Heart right ventricle (tissue), 16 donors: ENCODE data around the gene SPATA24. TPM values are rescaled to one million over a fixed set of nuclear protein-coding genes. Genes with fewer than 3 reads are reported as not detected.

Experiments
- ATAC-seq, 8 donors: fragments of 200-7000 bp; cut with Tn5 transposase; one replicate each; pipeline ENCODE4 v1.9.1; 2020; ENCODE audit warnings: mild to moderate bottlenecking in 8 of 8, moderate library complexity in 8 of 8, moderate number of reproducible peaks in 1 of 8
- DNase-seq, 2 donors: peaks; one replicate each; pipeline ENCODE4 v3.0.0-alpha.2; 2020
- H3K27ac ChIP-seq, 10 donors: fragments of 200-600 bp; sonication (generic) in 2 of 10; one replicate each; pipeline versions ENCODE4 v1.5.0 to v1.8.0; 2020 to 2022; ENCODE audit warnings: mild to moderate bottlenecking in 3 of 10
- H3K27me3 ChIP-seq, 7 donors: fragments of 200-600 bp; one replicate each; pipeline ENCODE4 v1.8.0; 2021 to 2022; ENCODE audit warnings: mild to moderate bottlenecking in 2 of 7
- H3K36me3 ChIP-seq, 9 donors: fragments of 200-600 bp; sonication (generic) in 1 of 9; one replicate each; pipeline versions ENCODE4 v1.5.0 to v1.8.0; 2020 to 2022; ENCODE audit warnings: mild to moderate bottlenecking in 2 of 9
- H3K4me1 ChIP-seq, 9 donors: fragments of 200-600 bp; sonication (generic) in 1 of 9; one replicate each; pipeline versions ENCODE4 v1.5.0 to v1.8.0; 2020 to 2022; ENCODE audit warnings: mild to moderate bottlenecking in 4 of 9
- H3K4me3 ChIP-seq, 10 donors: fragments of 200-600 bp; sonication (generic) in 2 of 10; one replicate each; pipeline versions ENCODE4 v1.5.0 to v1.8.0; 2020 to 2022; ENCODE audit warnings: mild to moderate bottlenecking in 7 of 10, moderate library complexity in 2 of 10
- H3K9me3 ChIP-seq, 11 donors: fragments of 200-600 bp in 10 of 11; sonication (generic) in 2 of 11; one replicate each; pipeline versions ENCODE4 v1.5.0 to v1.8.0; 2013 to 2022; ENCODE audit warnings: mild to moderate bottlenecking in 2 of 11, control low read depth in 1 of 11, moderate library complexity in 1 of 11
- CTCF ChIP-seq, 9 donors: fragments of 200-600 bp; sonication (generic) in 2 of 9; IDR thresholded peaks; one replicate each; pipeline versions ENCODE4 v1.5.0 to v1.8.0; 2021 to 2022; ENCODE audit warnings: antibody characterized with exemption in 9 of 9, mild to moderate bottlenecking in 5 of 9, moderate library complexity in 1 of 9
- WGBS, 2 donors: extraction: QIAGEN DNeasy Blood & Tissue Kit; methylation state at CpG; one replicate each; pipeline ENCODE4 v1.1.7; 2013; ENCODE audit warnings: inconsistent platforms in 1 of 2; 5-methylcytosine and 5-hydroxymethylcytosine counted together
- intact Hi-C, 10 donors: fragments of 100-400 bp; cut with DNase I; formaldehyde crosslinking; loops; one replicate each; pipeline versions ENCODE4 v1.11.1 to v1.14.2; 2022
- polyA plus RNA-seq, 2 donors: library from polyadenylated mRNA; stranded (reverse); fragments of 200-250 nt; gene quantifications; one replicate each; pipeline ENCODE4 v1.2.3, GENCODE V29; 2013
- total RNA-seq, 10 donors: library from RNA; stranded (reverse); fragmentation: NEBNext Ultra II Directional in 3 of 10; extraction: Animal tissue kit (Norgen Biotek cat#: 25700) in 3 of 10; gene quantifications; one replicate each; pipeline versions ENCODE4 v1.2.1 to v1.2.4, GENCODE V29; 2021 to 2023
- donor health status: Arrhythmogenic right ventricular cardiomyopathy.
- donor health status: ischemic (EF 13 %, LVEDD 7.1; RV severe dilation, severe dysfunction).
- donor health status: healthy with polysubstance abuse.
- donor health status: DM: no; HTN: yes; CAD: no.
- donor health status: DM: no; HTN: no; CAD: no.
- donor health status: ischemic (EF 25% LVEDD 6.9; RV normal size, moderate dysfunction).
- donor health status: ischemic (EF 25% LVEDD 5.7; RV mildly dilated, moderate dysfunction).
- donor health status: healthy.
- donor health status: DM: yes; HTN: yes; CAD: no.
- donor health status: Ischemic cardiomyopathy.
- donor health status: ischemic (EF 35%, LVEDD 5.7; RV mildly dilated, moderate dysfunction).
- donor health status: nonischemic (EF 11% LVEDD 7.7; RV severe dilation, severe dysfunction).
- donor health status: DM: yes; HTN: yes; CAD: no.
- donor health status: PGD.
- donor health status: ischemic (EF 29% LVEDD 5.4; RV normal size, mild dysfunction).
- donor health status: nonischemic (EF 23%, LVEDD 6.1; RV moderate dilation, normal function).

Gene SPATA24
- total and polyA plus RNA-seq, 12 donors = 11.8 to 37.5 (median 16.5) TPM

DNA sequence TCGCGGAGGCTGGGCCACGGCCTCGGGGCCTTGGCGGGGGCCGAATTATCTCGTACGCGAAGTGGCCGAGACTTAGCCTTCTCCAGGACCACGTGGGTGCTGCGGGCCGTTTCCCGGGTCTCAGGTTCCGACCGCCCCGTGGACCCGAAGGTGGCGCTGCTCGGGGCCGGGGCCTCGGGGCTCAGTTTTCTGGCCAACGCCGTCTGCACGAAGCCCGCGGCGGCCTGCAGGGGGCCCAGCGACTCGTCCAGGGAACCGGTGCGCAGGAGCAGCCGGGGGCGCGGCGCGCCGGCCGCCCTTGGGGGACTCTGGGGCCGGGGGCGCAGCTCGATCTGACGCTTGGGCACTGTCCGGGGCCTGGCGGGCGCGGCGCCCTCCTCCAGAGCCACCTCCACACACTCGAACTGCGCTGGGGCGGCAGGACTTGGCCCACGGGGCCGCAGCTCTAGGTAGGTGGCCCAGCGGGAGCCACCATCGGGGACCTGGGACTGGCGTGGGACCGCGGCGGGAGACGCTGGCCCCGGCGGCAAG is 9.7 kb downstream of the SPATA24 start:
- intact Hi-C loops = loop anchor here in 3 of 10 donors (1.0 to 5.0 kb wide), 3 partner anchors 23 to 97 kb away; partner anchors contain the start of gene PAIP2 (in 1 of the 3)
- TF ChIP-seq CTCF (IDR thresholded peaks at IDR 0.05) = peak; percentile 36 to 78 (median 50)
- whole genome bisulfite sequencing, 2 donors = 2% methylated on average over 53 to 62 of the region's 62 CpGs
- H3K27ac ChIP-seq = peak overlapping the region; percentile 80 to 97 (median 93)
- H3K36me3 ChIP-seq = peaks cover 0 to 15% (median 0%) of the 10 kb centered on the region in 9 donors
- no peaks in the 10 kb centered on the region for H3K9me3 ChIP-seq
- ATAC-seq (peak; percentile 4 to 60 (median 46)), DNase-seq (peak; percentile 66 to 75)
- peaks cover 7 to 81% (median 64%) of the 10 kb centered on the region in 9 donors for H3K4me1 ChIP-seq
- H3K27me3 ChIP-seq = peaks cover 0 to 35% (median 0%) of the 10 kb centered on the region in 7 donors
- peak overlapping the region; percentile 50 to 80 (median 69) for H3K4me3 ChIP-seq

- no peak for ATAC-seq
- H3K4me1 ChIP-seq = peaks cover 7 to 87% (median 68%) of the 10 kb centered on the region in 9 donors
Measured at GRCh38 chr5:139393497-139394122, 10.3 kb downstream of the SPATA24 start.

GRCh38 chr5:139392678-139393496 is 11.0 kb downstream of the SPATA24 start:
- peak in 7 of 9 donors; percentile 35 to 64 (median 49) for TF ChIP-seq CTCF (IDR thresholded peaks at IDR 0.05)
- intact Hi-C loops = loop anchor here in 2 of 10 donors (5.0 kb wide), 2 partner anchors 51 to 96 kb away; partner anchors contain the start of gene PAIP2 (in 1 of the 2)
- peak in 1 of 2 donors; percentile 66 for DNase-seq
- 12 to 32% methylated on average over 76 to 77 of the region's 77 CpGs for WGBS, 2 donors
- H3K4me3 ChIP-seq = peak overlapping the region; percentile 50 to 80 (median 69)
- H3K9me3 ChIP-seq = no peaks in the 10 kb centered on the region
- H3K27me3 ChIP-seq = peaks cover 0 to 35% (median 0%) of the 10 kb centered on the region in 7 donors
- peak in 7 of 8 donors; percentile 4 to 29 (median 16) for ATAC-seq
- H3K27ac ChIP-seq = peak overlapping the region in 9 of 10 donors; percentile 89 to 97 (median 94)
- peaks cover 0 to 15% (median 0%) of the 10 kb centered on the region in 9 donors for H3K36me3 ChIP-seq
- H3K4me1 ChIP-seq = peaks cover 7 to 89% (median 71%) of the 10 kb centered on the region in 9 donors

More at GRCh38 chr5:139393497-139394122, 10.3 kb downstream of the SPATA24 start:
- H3K27me3 ChIP-seq = peaks cover 0 to 35% (median 0%) of the 10 kb centered on the region in 7 donors
- no peak for TF ChIP-seq CTCF (IDR thresholded peaks at IDR 0.05)
- intact Hi-C loops = loop anchor here in 3 of 10 donors (1.0 to 5.0 kb wide), 3 partner anchors 24 to 96 kb away; partner anchors contain the start of gene PAIP2 (in 1 of the 3)
- peak overlapping the region; percentile 80 to 97 (median 93) for H3K27ac ChIP-seq
- 9 to 19% methylated on average over 49 of the region's 49 CpGs for WGBS, 2 donors
- H3K9me3 ChIP-seq = no peaks in the 10 kb centered on the region
- no peak for DNase-seq
- H3K36me3 ChIP-seq = peaks cover 0 to 15% (median 0%) of the 10 kb centered on the region in 9 donors
- H3K4me3 ChIP-seq = peak overlapping the region; percentile 50 to 80 (median 69)
